HepG2 (cell line): ENCODE measurements around the gene DMGDH. TPM values are rescaled to one million over a fixed set of nuclear protein-coding genes. Genes with fewer than 3 reads are reported as not detected.

Experiments
- ATAC-seq: fragments of 200-7000 bp; cut with Tn5 transposase; 3 replicates; pipeline ENCODE4 v1.9.1; 2020; ENCODE audit warnings: mild to moderate bottlenecking, moderate library complexity
- BruUV-seq: library from RNA; stranded (reverse); fragments of 400-500 nt; replicated peaks from 2 replicates; lab custom pipeline; 2021; lab: Mats Ljungman, UMichigan
- CTCF ChIA-PET: fragments of 300-600 bp; formaldehyde crosslinking; extraction: SDS; loops from one replicate; lab custom pipeline; 2021; ENCODE audit warnings: low total read pairs, inconsistent platforms, low intra/inter-chr PET ratio; lab: Yijun Ruan, JAX
- POLR2A ChIA-PET: fragments of 350-600 bp; sonication (Branson Sonifier 250); formaldehyde crosslinking; loops from one replicate; lab custom pipeline; 2020; ENCODE audit warnings: antibody characterized with exemption, inconsistent platforms; lab: Yijun Ruan, JAX
- DNase-seq: peaks from one replicate; pipeline ENCODE4 v3.0.0-alpha.2; 2015; ENCODE audit warnings: low spot score
- FAIRE-seq: peaks from 3 replicates; lab custom pipeline; 2011; peaks lifted over from hg19 to GRCh38; lab: Jason Lieb, UNC
- H2AFZ ChIP-seq: one replicate; pipeline ENCODE4 v1.6.1; 2011; ENCODE audit warnings: low read length, inconsistent platforms
- H3K27ac ChIP-seq: fragments of 300-600 bp; 3 replicates; pipeline ENCODE4 v1.8.0; 2011; ENCODE audit warnings: mixed run types, mild to moderate bottlenecking, mixed read lengths, low read length, inconsistent platforms; ENCODE audit not compliant: insufficient read depth; ENCODE audit errors: extremely low read length
- H3K27me3 ChIP-seq, 2 experiments: fragments of 200-600 bp in 1 of 2; 2 replicates in 1 of 2; 3 replicates in 1 of 2; pipeline versions ENCODE4 v1.6.0 to v1.8.0; 2011; ENCODE audit warnings: low read length in 2 of 2, mild to moderate bottlenecking in 2 of 2, moderate library complexity in 2 of 2, inconsistent platforms in 1 of 2; ENCODE audit not compliant: insufficient read depth in 2 of 2, control insufficient read depth in 1 of 2
- H3K36me3 ChIP-seq, 2 experiments: fragments of 200-600 bp in 1 of 2; replicated peaks in 1 of 2; 2 replicates in 1 of 2; 3 replicates in 1 of 2; pipeline versions ENCODE4 v1.5.1 to v1.8.0; 2011; ENCODE audit warnings: low read length in 2 of 2, inconsistent platforms in 1 of 2; ENCODE audit not compliant: insufficient read depth in 2 of 2, control insufficient read depth in 1 of 2
- H3K4me1 ChIP-seq: 2 replicates; pipeline ENCODE4 v1.5.1; 2012; ENCODE audit warnings: low read length, inconsistent platforms; ENCODE audit not compliant: insufficient read depth
- H3K4me2 ChIP-seq: 2 replicates; pipeline ENCODE4 v1.6.0; 2011; ENCODE audit warnings: low read depth, low read length, inconsistent platforms
- H3K4me3 ChIP-seq, 3 experiments: fragments of 200-600 bp in 1 of 3; sonication (generic), shearing (Covaris generic) in 1 of 3; replicated peaks in 1 of 3; 2 replicates each; pipeline ENCODE4 v1.5.1; 2011 to 2016; ENCODE audit warnings: low read length in 3 of 3, inconsistent platforms in 2 of 3, low read depth in 2 of 3, mild to moderate bottlenecking in 2 of 3, control low read depth in 1 of 3, mixed read lengths in 1 of 3; ENCODE audit not compliant: insufficient read depth in 1 of 3
- H3K79me2 ChIP-seq: one replicate; pipeline ENCODE4 v1.6.1; 2011; ENCODE audit warnings: low read length, inconsistent platforms; ENCODE audit not compliant: insufficient read depth
- H3K9ac ChIP-seq: 2 replicates; pipeline ENCODE4 v1.6.0; 2011; ENCODE audit warnings: mild to moderate bottlenecking, low read depth, low read length, inconsistent platforms; ENCODE audit not compliant: insufficient read depth
- H3K9me3 ChIP-seq: 2 replicates; pipeline ENCODE4 v1.5.1; 2012; ENCODE audit warnings: mild to moderate bottlenecking, low read length
- H4K20me1 ChIP-seq: 2 replicates; pipeline ENCODE4 v1.6.0; 2011; ENCODE audit warnings: inconsistent platforms, mild to moderate bottlenecking, low read length, moderate library complexity; ENCODE audit not compliant: insufficient read depth
- ATM ChIP-seq: fragments of 450-650 bp; IDR thresholded peaks from 2 replicates; pipeline ENCODE4 v1.7.1; 2017; ENCODE audit warnings: mild to moderate bottlenecking, borderline replicate concordance
- MTERF4 ChIP-seq: sonication (generic); formaldehyde crosslinking; IDR thresholded peaks from 2 replicates; pipeline ENCODE4 v1.8.0; 2023; ENCODE audit warnings: mild to moderate bottlenecking, missing genetic modification reagents
- NR2F1 ChIP-seq, 2 experiments: fragments of 450-650 bp in 1 of 2; formaldehyde crosslinking in 1 of 2; IDR thresholded peaks; 2 replicates each; pipeline versions ENCODE4 v1.5.0 to v1.6.1; 2016 to 2020; ENCODE audit warnings: mild to moderate bottlenecking in 1 of 2, missing compliant biosample characterization in 1 of 2, missing genetic modification reagents in 1 of 2, moderate library complexity in 1 of 2
- PAF1 ChIP-seq: IDR thresholded peaks from 2 replicates; pipeline ENCODE4 v1.6.1; 2016; ENCODE audit warnings: missing genetic modification reagents, missing compliant biosample characterization
- PPARG ChIP-seq: conservative IDR thresholded peaks from 2 replicates; pipeline ENCODE4 v1.6.1; 2016; ENCODE audit warnings: missing biosample characterization, missing genetic modification reagents
- SAP130 ChIP-seq: IDR thresholded peaks from 2 replicates; pipeline ENCODE4 v1.6.1; 2016; ENCODE audit warnings: low read depth
- ZBTB26 ChIP-seq: IDR thresholded peaks from 2 replicates; pipeline ENCODE4 v1.6.1; 2016; ENCODE audit warnings: missing compliant biosample characterization, missing genetic modification reagents, borderline replicate concordance
- ZFX ChIP-seq: sonication (generic); formaldehyde crosslinking; IDR thresholded peaks from 2 replicates; pipeline ENCODE4 v1.4.0; 2020; ENCODE audit warnings: mild to moderate bottlenecking, low read depth, missing genetic modification reagents, moderate library complexity
- ZNF225 ChIP-seq: sonication (generic); formaldehyde crosslinking; IDR thresholded peaks from 2 replicates; pipeline ENCODE4 v1.4.0; 2020; ENCODE audit warnings: mild to moderate bottlenecking, missing genetic modification reagents
- ZNF501 ChIP-seq: sonication (generic); formaldehyde crosslinking; IDR thresholded peaks from 2 replicates; pipeline ENCODE4 v1.5.1; 2020; ENCODE audit warnings: mild to moderate bottlenecking, moderate library complexity, missing genetic modification reagents
- ZNF747 ChIP-seq: sonication (generic); formaldehyde crosslinking; IDR thresholded peaks from 2 replicates; pipeline ENCODE4 v1.8.1; 2023; ENCODE audit warnings: missing genetic modification reagents, mild to moderate bottlenecking, borderline replicate concordance
- WGBS: methylation state at CpG from one replicate; pipeline ENCODE4 v1.1.6; 2017; ENCODE audit warnings: low lambda C conversion rate; 5-methylcytosine and 5-hydroxymethylcytosine counted together
- in situ Hi-C: cut with HindIII; loops from 2 replicates; pipeline ENCODE4 v1.10.0; 2017; ENCODE audit warnings: low pct_unique_long_range_greater_than_20kb; ENCODE audit not compliant: extremely low pct_ligation_motif_present
- intact Hi-C: fragments of 100-400 bp; cut with micrococcal nuclease; formaldehyde crosslinking; loops from one replicate; pipeline ENCODE4 v1.10.0; 2022; ENCODE audit not compliant: unreplicated experiment
- polyA plus RNA-seq, 8 experiments: library from polyadenylated mRNA; depleted of rRNA in 3 of 8; stranded (reverse) in 7 of 8; unstranded in 1 of 8; fragments of >200 nt; fragmentation: Illumina TruSeq in 4 of 8; extraction: Trizol in 4 of 8; gene quantifications; 2 replicates each; pipeline versions ENCODE4 v1.2.1 to v1.2.3, GENCODE V29; 2011 to 2016; ENCODE audit warnings: low read depth in 4 of 8, missing spikeins in 1 of 8, mixed read lengths in 1 of 8; ENCODE audit not compliant: insufficient read depth in 1 of 8
- total RNA-seq, 5 experiments: library from RNA; depleted of rRNA; stranded (reverse); fragments of >200 nt; fragmentation: Illumina TruSeq; extraction: Trizol; gene quantifications; 2 replicates each; pipeline ENCODE4 v1.2.3, GENCODE V29; 2016; ENCODE audit warnings: low read depth in 1 of 5
- TF ChIP-seq, protein P1 (sequence below): sonication (generic); formaldehyde crosslinking; IDR thresholded peaks from 2 replicates; pipeline ENCODE4 v1.4.0; 2020; ENCODE audit warnings: mild to moderate bottlenecking, missing genetic modification reagents
- TF ChIP-seq, protein P2 (sequence below): IDR thresholded peaks from 2 replicates; pipeline ENCODE4 v1.6.1; 2016; ENCODE audit warnings: low read depth, control low read depth
- TF ChIP-seq, protein P3 (sequence below): sonication (generic); formaldehyde crosslinking; IDR thresholded peaks from 2 replicates; pipeline ENCODE4 v1.5.1; 2020; ENCODE audit warnings: missing genetic modification reagents, mild to moderate bottlenecking, borderline replicate concordance

DMGDH gene
- total and polyA plus RNA-seq, 2 of the 13 experiments (the other 11 are each of a cell fraction or from before 2014, with no cell fraction given), result 3.6 to 7.9 TPM

- ATAC-seq (peak; percentile 82), DNase-seq (peak; percentile 69), FAIRE-seq (peak; percentile 26)
- H3K4me3 ChIP-seq, result no peak overlapping the region
- H3K9ac ChIP-seq, result no peak overlapping the region
- H2AFZ ChIP-seq, result no peak overlapping the region
- ChIA-PET POLR2A (interaction anchor here (1.1 kb wide), 1 partner anchor 21 kb away, joined by 3 read pairs; no protein-coding TSS in a partner anchor), CTCF (interaction anchor here (1.2 kb wide), 1 partner anchor 65 kb away, joined by 6 read pairs; no protein-coding TSS in a partner anchor)
- no peaks in the 10 kb centered on the region for H3K9me3 ChIP-seq
- H3K79me2 ChIP-seq, result no peaks in the 10 kb centered on the region
- H3K4me2 ChIP-seq, result no peak overlapping the region
- BruUV-seq, result no TSS peak
- no peak overlapping the region for H3K27ac ChIP-seq
- in situ Hi-C loops (loop anchor here (5.0 kb wide), 1 partner anchor 68 kb away; no protein-coding TSS in a partner anchor), intact Hi-C loops (loop anchor here (1.0 kb wide), 1 partner anchor 65 kb away; no protein-coding TSS in a partner anchor)
- peaks cover 14 to 61% of the 10 kb centered on the region in 2 experiments for H3K36me3 ChIP-seq
- peaks cover 10% of the 10 kb centered on the region for H3K4me1 ChIP-seq
- H4K20me1 ChIP-seq, result no peaks in the 10 kb centered on the region
- WGBS, result 94% methylated on average over 2 of the region's 2 CpGs
- H3K27me3 ChIP-seq, result no peaks in the 10 kb centered on the region
- TF ChIP-seq NR2F1 (CRISPR knock-in tag; IDR thresholded peaks at IDR 0.05), result no peak
- no peak for TF ChIP-seq PAF1 (CRISPR knock-in tag)
- TF ChIP-seq ZNF501 (CRISPR knock-in tag), result no peak
- TF ChIP-seq, protein P1, sequence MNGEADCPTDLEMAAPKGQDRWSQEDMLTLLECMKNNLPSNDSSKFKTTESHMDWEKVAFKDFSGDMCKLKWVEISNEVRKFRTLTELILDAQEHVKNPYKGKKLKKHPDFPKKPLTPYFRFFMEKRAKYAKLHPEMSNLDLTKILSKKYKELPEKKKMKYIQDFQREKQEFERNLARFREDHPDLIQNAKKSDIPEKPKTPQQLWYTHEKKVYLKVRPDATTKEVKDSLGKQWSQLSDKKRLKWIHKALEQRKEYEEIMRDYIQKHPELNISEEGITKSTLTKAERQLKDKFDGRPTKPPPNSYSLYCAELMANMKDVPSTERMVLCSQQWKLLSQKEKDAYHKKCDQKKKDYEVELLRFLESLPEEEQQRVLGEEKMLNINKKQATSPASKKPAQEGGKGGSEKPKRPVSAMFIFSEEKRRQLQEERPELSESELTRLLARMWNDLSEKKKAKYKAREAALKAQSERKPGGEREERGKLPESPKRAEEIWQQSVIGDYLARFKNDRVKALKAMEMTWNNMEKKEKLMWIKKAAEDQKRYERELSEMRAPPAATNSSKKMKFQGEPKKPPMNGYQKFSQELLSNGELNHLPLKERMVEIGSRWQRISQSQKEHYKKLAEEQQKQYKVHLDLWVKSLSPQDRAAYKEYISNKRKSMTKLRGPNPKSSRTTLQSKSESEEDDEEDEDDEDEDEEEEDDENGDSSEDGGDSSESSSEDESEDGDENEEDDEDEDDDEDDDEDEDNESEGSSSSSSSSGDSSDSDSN (CRISPR knock-in tag), result no peak
- no peak for TF ChIP-seq ATM
- no peak for TF ChIP-seq ZFX (CRISPR knock-in tag)
- TF ChIP-seq, protein P2, sequence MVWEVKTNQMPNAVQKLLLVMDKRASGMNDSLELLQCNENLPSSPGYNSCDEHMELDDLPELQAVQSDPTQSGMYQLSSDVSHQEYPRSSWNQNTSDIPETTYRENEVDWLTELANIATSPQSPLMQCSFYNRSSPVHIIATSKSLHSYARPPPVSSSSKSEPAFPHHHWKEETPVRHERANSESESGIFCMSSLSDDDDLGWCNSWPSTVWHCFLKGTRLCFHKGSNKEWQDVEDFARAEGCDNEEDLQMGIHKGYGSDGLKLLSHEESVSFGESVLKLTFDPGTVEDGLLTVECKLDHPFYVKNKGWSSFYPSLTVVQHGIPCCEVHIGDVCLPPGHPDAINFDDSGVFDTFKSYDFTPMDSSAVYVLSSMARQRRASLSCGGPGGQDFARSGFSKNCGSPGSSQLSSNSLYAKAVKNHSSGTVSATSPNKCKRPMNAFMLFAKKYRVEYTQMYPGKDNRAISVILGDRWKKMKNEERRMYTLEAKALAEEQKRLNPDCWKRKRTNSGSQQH (CRISPR knock-in tag), result no peak
- 0 out of 2 replicates have a peak, but pooled peaks have one; percentile 13 for TF ChIP-seq SAP130
- TF ChIP-seq, protein P3, sequence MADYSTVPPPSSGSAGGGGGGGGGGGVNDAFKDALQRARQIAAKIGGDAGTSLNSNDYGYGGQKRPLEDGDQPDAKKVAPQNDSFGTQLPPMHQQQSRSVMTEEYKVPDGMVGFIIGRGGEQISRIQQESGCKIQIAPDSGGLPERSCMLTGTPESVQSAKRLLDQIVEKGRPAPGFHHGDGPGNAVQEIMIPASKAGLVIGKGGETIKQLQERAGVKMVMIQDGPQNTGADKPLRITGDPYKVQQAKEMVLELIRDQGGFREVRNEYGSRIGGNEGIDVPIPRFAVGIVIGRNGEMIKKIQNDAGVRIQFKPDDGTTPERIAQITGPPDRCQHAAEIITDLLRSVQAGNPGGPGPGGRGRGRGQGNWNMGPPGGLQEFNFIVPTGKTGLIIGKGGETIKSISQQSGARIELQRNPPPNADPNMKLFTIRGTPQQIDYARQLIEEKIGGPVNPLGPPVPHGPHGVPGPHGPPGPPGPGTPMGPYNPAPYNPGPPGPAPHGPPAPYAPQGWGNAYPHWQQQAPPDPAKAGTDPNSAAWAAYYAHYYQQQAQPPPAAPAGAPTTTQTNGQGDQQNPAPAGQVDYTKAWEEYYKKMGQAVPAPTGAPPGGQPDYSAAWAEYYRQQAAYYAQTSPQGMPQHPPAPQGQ (CRISPR knock-in tag), result no peak
- no peak for TF ChIP-seq ZBTB26 (CRISPR knock-in tag)
- TF ChIP-seq ZNF225 (CRISPR knock-in tag), result no peak
- TF ChIP-seq MTERF4 (CRISPR knock-in tag), result no peak
- no peak for TF ChIP-seq ZNF747 (CRISPR knock-in tag)
- no peak for TF ChIP-seq PPARG (CRISPR knock-in tag)
Observed at GRCh38 chr5:78964889-78965288, 104.6 kb downstream of the DMGDH start.
